GM19395 (cell line): ENCODE results near the gene LRRC49.

ENCODE experiments used
- ATAC-seq: cut with Tn5 transposase; IDR thresholded peaks from one replicate; pipeline ENCODE4 v1.9.1; 2021; ENCODE audit warnings: mild to moderate bottlenecking, moderate library complexity; ENCODE audit not compliant: unreplicated experiment

LRRC49 gene

GRCh38 chr15:71048913-71049675 is 156.5 kb downstream of the LRRC49 start:
- ATAC-seq, result no peak

DNA sequence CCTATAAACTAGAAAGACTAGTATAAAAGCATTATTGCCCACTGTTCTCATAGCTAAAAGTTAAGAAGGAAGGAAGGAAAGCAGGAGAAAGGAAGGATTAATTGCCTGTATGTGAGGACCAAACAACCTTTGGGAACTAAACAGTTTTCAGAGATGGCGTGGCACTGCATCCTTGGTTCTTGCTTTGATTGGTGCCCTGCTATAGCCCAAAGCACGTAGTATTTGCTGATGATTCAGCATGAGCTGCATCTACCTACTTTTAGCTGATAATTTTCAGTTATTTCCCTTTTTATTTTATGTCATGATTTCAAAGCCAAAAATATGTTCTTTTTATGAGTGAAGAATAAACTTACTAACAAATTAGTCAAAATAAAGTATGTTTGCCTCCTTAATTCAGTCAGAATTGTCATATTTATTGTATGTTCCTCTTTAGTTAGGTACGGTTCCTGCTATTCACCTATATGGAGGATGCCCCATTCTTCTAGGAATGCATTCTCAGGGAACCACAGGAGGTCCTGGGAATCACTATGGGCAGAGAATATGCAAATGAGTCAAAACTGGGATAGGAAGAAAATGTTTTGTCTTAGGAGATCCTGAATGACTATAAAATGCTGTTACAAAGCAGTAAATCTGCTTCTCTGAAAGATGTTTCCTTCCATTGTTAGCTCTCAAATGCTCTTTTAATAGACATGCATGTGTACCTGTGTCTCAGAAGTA is 157.2 kb downstream of the LRRC49 start:
- no peak for ATAC-seq

DNA sequence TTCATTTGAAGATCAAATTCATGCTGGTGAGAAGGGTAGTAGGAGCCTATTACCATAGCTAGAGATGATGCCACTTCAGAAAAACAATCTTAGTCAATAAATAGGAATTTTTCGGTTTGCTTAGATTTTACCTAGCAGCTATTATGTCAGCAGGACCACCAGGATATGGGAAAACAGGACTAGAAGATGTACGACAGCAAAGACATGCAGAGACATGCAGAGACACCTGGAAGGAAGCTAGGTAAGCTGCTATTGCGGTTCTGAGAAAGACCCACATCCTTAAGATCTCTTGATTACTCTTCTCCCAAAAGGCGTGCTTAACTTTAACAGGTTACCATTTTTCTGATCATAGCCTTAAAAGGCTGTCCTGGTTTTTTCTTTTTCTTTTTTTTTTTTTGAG is 157.8 kb downstream of the LRRC49 start:
- no peak for ATAC-seq

GRCh38 chr15:71051539-71051938 is 158.9 kb downstream of the LRRC49 start:
- no peak for ATAC-seq

GRCh38 chr15:71052356-71052755 is 159.7 kb downstream of the LRRC49 start:
- no peak for ATAC-seq

DNA sequence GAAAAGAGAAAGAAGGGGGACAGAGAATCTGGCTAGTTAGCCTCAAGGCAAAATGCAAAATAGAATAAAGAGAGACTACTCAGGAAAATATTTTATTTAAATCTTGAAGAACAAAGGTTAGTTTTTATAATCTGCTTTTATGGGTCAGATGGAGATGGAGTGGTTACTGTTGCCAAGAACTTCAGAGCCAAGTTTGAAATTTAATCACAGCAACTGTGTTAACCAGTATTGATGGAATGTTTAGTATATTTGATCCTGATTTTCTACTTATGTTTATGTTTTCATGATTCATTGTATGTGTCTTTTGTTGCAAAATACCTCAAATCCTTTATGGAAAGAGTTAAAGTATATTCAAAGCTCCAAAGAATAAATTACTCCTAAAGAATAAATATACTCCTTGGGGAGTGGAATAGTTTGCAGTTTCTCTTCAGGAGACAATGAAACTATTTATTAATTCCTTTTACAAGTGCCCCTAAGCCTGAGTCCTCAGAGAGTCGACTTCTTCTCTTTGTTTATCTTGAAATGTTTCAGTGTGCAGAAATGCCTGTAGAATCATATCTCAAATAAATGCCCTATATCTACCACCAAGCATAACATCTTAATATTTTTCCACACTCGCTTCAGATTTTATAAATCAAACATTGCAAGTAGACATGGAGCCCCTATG is 161.8 kb downstream of the LRRC49 start:
- ATAC-seq, result no peak

- ATAC-seq, result no peak
Measured at GRCh38 chr15:71055461-71055860, 162.8 kb downstream of the LRRC49 start.

GRCh38 chr15:71056111-71056510 is 163.5 kb downstream of the LRRC49 start:
- ATAC-seq, result no peak

GRCh38 chr15:71057143-71057542 is 164.5 kb downstream of the LRRC49 start:
- no peak for ATAC-seq

- no peak for ATAC-seq
Measured at GRCh38 chr15:71057581-71057980, 165.0 kb downstream of the LRRC49 start.

DNA sequence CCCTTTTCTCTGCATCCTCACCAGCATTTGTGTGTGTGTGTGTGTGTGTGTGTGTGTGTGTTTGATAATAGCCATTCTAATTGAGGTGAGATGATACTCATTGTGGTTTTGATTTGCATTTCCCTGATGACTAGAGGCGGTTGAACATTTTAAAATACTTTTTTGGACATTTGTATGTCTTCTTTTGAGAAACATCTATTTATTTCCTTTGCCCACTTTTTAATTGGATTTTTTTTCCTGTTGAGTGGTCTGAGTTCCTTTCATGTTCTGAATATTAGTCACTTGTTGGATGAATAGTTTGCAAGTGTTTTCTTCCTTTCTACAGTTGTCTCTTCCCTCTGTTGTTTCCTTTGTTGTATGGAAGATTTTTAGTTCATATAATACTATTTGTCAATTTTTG is 168.4 kb downstream of the LRRC49 start:
- ATAC-seq, result no peak

DNA sequence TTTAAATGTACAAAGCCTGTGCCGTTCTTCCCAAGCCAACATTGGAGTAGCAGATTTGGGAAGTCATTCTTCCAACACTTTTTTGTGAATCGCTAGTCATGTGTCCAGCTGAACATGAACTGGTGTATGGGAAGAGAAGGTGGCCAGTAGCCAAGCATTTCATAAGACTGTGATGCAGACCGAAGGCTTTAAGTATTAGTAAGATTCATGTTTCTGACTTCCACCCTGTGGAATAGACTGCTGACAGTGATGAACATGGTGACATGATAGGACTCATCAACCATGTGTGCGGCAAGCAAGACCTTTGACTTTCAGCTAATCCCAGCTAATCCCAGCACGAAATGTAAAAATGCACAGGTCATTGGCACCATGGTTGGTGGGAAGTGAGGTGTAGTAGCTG is 174.4 kb downstream of the LRRC49 start:
- ATAC-seq, result no peak

- no peak for ATAC-seq
Measured at GRCh38 chr15:71069693-71070092, 177.1 kb downstream of the LRRC49 start.

DNA sequence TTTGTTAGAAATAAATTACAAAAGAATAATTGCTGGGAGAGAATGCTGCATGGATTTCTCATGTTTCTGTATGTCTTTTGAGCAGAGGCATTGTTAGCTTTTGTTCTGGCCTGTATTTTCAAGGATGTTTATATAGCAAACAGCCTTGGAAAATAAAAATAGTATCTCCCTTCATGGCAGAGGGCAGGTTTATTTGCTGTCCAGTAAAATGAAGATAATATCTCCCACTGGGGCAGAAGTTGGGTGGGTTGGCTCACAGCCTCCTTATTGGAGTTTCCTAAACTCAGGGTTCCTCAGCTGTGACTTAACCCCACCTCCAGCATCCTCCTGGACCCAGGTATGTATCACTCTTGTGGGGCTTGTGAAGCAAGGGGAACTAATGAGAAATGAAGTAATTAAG is 178.9 kb downstream of the LRRC49 start:
- no peak for ATAC-seq

DNA sequence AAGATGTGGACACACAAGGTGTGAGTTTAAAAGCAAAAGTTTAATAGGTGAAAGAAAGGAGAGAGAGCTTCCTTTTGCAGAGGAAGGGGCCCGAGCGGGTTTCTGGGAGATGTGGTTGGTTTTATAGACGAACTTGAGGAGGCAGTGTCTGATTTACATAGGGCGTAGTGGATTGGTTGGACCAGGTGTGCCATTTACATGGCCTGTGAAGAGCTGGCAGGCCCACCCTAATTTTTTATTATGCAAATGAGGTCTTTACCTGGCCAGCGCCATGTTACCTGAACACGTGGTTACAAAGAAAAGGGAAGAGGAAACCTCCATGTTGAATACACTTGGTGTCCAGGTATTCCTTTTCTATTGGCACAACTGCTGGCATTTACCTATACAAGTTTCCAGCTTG is 179.8 kb downstream of the LRRC49 start:
- ATAC-seq, result no peak

DNA sequence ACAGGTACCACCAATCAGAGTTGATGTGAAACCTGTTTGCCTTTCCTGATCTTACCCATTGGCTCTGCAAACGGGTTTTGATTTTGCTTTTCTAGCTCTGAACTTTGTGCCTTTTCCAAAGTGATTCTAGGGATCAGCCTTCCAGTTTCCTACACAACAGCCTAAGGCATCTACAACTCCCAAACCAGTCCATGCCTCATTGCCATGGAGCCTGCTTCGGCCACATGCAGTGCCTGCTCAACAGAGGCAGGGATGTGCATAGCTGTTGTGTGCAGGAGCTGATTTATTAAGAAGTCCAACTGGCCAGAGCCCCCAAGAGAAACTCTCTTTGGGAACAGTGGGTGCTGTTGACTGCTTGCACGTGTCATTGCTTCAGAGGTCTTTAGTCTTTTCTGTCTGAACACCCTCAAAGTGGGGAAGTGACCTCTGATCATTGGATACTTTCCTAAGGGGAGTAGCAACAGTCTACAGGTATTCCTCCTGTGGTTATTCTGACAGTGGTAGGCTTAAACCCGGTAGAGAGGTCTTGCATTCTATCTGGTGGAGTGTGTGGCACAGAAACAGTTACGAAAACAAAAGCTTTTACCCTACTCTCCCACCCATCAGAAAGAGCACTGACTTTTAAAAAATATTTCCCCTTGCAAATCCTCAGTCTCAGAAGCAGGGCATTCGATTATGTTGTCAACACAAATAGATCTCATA is 186.0 kb downstream of the LRRC49 start:
- ATAC-seq, result no peak

DNA sequence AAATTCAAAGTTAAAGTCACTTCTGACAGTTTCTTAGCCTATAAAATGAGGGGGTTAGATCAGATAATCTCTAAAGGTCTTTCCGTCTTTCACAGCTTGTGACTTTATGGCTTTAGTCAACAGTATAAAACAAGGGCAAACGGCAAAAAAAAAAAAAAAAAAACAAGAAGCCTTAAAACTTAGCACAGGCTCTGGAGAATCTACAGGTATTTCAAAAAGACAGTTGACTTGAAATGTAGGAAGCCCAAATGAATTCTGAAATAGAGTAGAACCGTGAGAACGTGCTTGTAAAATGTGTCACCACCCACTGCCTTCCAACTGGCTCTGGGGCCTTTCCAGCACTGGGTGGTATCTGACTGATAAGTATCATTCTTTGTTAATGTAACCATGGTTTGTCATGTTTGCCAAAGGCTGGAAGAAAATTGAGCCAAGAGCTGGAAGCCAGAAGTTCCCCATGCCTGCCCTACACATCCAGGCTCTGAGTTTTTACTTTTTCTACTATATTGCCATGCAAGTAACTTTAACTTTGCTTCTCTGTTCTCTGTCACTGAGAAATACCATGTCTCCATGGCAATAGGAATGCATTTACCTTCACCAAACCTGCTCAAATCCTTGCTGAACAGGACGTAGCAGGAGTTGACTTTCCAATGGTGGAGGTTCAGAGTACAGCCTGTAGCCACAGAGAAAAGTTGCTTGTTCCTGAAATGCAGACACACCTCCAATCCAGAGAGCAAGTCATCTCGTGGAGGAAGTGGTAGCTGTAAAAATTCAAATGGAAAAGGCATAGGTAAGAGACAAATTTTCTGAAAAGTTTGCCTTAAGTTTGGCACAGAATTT is 186.8 kb downstream of the LRRC49 start:
- ATAC-seq, result no peak

DNA sequence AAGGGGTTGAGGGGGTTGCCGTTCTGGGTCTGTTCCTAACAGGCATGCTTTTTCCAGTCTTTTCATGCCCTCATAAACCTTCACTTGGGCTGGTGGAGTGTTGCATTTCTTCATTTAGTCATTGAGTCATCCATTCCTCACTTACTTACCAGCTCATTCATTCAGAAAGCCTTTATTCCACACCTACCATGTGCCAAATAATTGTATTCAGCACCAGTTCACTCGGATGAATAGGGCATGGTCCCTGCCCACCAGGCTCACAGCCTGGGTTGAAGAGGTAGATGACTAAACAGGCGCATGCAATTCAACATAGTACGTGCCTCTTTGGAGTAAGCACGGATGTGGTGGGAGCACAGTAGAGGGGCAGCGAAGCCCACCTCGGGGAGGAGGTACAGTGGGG is 187.5 kb downstream of the LRRC49 start:
- ATAC-seq, result no peak

DNA sequence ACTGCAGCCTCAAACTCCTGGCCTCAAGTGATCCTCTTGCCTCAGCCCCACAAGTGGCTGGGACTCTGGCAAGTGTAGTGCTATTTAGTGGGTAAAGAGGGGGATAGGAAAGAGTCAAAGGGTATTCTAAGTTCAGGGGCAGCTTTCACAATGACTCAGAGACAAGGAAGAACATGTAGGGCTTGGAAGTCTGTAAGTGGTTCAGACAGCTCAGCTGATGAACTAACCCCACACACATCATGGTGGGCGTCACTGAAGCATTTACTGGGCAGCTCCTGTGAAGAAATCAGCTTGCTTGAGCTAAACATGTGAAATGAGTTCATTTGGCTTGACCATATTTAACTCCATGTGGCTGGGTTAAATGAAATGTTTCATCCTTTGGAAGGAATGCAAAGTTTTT is 188.1 kb downstream of the LRRC49 start:
- no peak for ATAC-seq

GRCh38 chr15:71082803-71083202 is 190.2 kb downstream of the LRRC49 start:
- ATAC-seq, result no peak

GRCh38 chr15:71083349-71083748 is 190.7 kb downstream of the LRRC49 start:
- no peak for ATAC-seq
